HepG2 (cell line): ENCODE data around the gene ST6GALNAC2.

Experiments used
- ARNT ChIP-seq: fragments of 450-650 bp; IDR thresholded peaks from 2 replicates; pipeline ENCODE4 v1.6.1; 2017
- CREB1 ChIP-seq, 2 experiments: fragments of 450-650 bp in 1 of 2; IDR thresholded peaks; 2 replicates each; pipeline ENCODE4 v1.6.1; 2016 to 2017; ENCODE audit warnings: control low read depth in 1 of 2, mild to moderate bottlenecking in 1 of 2, missing compliant biosample characterization in 1 of 2, missing genetic modification characterization in 1 of 2
- CTCF ChIP-seq: sonication (generic); formaldehyde crosslinking; IDR thresholded peaks from 2 replicates; pipeline ENCODE4 v1.5.0; 2020; ENCODE audit warnings: mild to moderate bottlenecking, missing genetic modification reagents, moderate library complexity
- FOXP1 ChIP-seq, 2 experiments: fragments of 450-650 bp in 1 of 2; IDR thresholded peaks; 2 replicates each; pipeline ENCODE4 v1.6.1; 2017 to 2018; ENCODE audit warnings: antibody characterized with exemption in 1 of 2
- GFI1 ChIP-seq: sonication (generic); formaldehyde crosslinking; IDR thresholded peaks from 2 replicates; pipeline ENCODE4 v1.5.0; 2020; ENCODE audit warnings: missing genetic modification reagents, mild to moderate bottlenecking, borderline replicate concordance
- KLF16 ChIP-seq, 2 experiments: sonication (generic) in 1 of 2; formaldehyde crosslinking in 1 of 2; IDR thresholded peaks; 2 replicates each; pipeline versions ENCODE4 v1.6.1 to v1.8.0; 2016 to 2023; ENCODE audit warnings: missing genetic modification reagents in 2 of 2, missing compliant biosample characterization in 1 of 2
- SMAD1 ChIP-seq: sonication (generic); formaldehyde crosslinking; IDR thresholded peaks from 2 replicates; pipeline ENCODE4 v1.4.0; 2020; ENCODE audit warnings: missing genetic modification reagents, low read depth, mild to moderate bottlenecking, borderline replicate concordance

GRCh38 chr17:76542566-76542971 is 43.1 kb downstream of the ST6GALNAC2 start:
- TF ChIP-seq CREB1 (IDR thresholded peaks at IDR 0.05) (no peak), CREB1 (CRISPR knock-in tag; IDR thresholded peaks at IDR 0.05) (no peak), CTCF (CRISPR knock-in tag) (no peak), SMAD1 (no peak), ARNT (no peak), GFI1 (no peak), KLF16 (CRISPR knock-in tag; IDR thresholded peaks at IDR 0.05) (no peak), FOXP1 (IDR thresholded peaks at IDR 0.05) (no peak), FOXP1 (CRISPR knock-in tag; IDR thresholded peaks at IDR 0.05) (no peak)
